C1 segment of cervical spinal cord (tissue), 14 donors: ENCODE measurements around the gene MMD.
"Not testable (repeated sequence)": the region's sequence is repeated elsewhere in the genome, so short reads cannot be mapped to it uniquely, and the experiment has no call there.

Experiments used
- DNase-seq, 14 donors: peaks; one replicate each; lab custom pipeline; 2025; lab: John Stamatoyannopoulos, UW

MMD gene

GRCh38 chr17:55421179-55421934 lies at the start of gene MMD:
MMD (minus strand) TSS chr17:55421835; CDS start chr17:55421695, 140 bp downstream.
- DNase-seq, result peak in 4 of 14 donors; percentile 36 to 50 (median 43)

- DNase-seq, result no peak
Observed at GRCh38 chr17:55466671-55467070, 45.0 kb upstream of the MMD start.

GRCh38 chr17:55465771-55466170 lies 44.1 kb upstream of the MMD start:
- not testable (repeated sequence) for DNase-seq

- no peak for DNase-seq
Observed at GRCh38 chr17:55463600-55463999, 42.0 kb upstream of the MMD start.

GRCh38 chr17:55462711-55463110 lies 41.1 kb upstream of the MMD start:
- DNase-seq, result no peak

- DNase-seq, result no peak
Observed at GRCh38 chr17:55462234-55462633, 40.6 kb upstream of the MMD start.

GRCh38 chr17:55458978-55459377 lies 37.3 kb upstream of the MMD start:
- no peak for DNase-seq

- no peak for DNase-seq
Observed at GRCh38 chr17:55458287-55458900, 36.8 kb upstream of the MMD start.

GRCh38 chr17:55456307-55457240 lies 34.9 kb upstream of the MMD start:
- DNase-seq, result no peak

- no peak for DNase-seq
Observed at GRCh38 chr17:55454906-55455474, 33.4 kb upstream of the MMD start.

GRCh38 chr17:55453839-55454557 lies 32.4 kb upstream of the MMD start:
- peak in 5 of 14 donors; percentile 2 to 18 (median 11) for DNase-seq

- no peak for DNase-seq
Observed at GRCh38 chr17:55452139-55452790, 30.6 kb upstream of the MMD start.

GRCh38 chr17:55451758-55452138 lies 30.1 kb upstream of the MMD start:
- no peak for DNase-seq

- no peak for DNase-seq
Observed at GRCh38 chr17:55451203-55451641, 29.6 kb upstream of the MMD start.

GRCh38 chr17:55450232-55450825 lies 28.7 kb upstream of the MMD start:
- DNase-seq, result no peak

- DNase-seq, result no peak
Observed at GRCh38 chr17:55448681-55449080, 27.0 kb upstream of the MMD start.

GRCh38 chr17:55446581-55447205 lies 25.1 kb upstream of the MMD start:
- no peak for DNase-seq

- not testable (repeated sequence) for DNase-seq
Observed at GRCh38 chr17:55446004-55446403, 24.4 kb upstream of the MMD start.
